ENCODE results near the gene SLC40A1. TPM values are rescaled to one million over a fixed set of nuclear protein-coding genes. Genes with fewer than 3 reads are reported as not detected.

Gene SLC40A1
- total and polyA plus RNA-seq, 10 of the 15 experiments (the other 5 are each of a cell fraction or from before 2014, with no cell fraction given), result 0.01 to 0.38 (median 0.08) TPM; not detected in 7

- DNase-seq (ENCODE audit: low read depth, low spot score), result no peak
- H2AFZ ChIP-seq (ENCODE audit: control insufficient read depth, low read depth, low read length), result no peak overlapping the region
- H3K27me3 ChIP-seq (replicated peaks in 1 of 2; ENCODE audit: control insufficient read depth in 2 of 2, insufficient read depth in 2 of 2, low read length in 1 of 2), result no peaks in the 10 kb centered on the region; a peak in 1 of 4 replicates
- ATAC-seq, result peak; percentile 20; the same call in 2 of the 3 replicates
- no peak overlapping the region for H3K4me2 ChIP-seq (ENCODE audit: control insufficient read depth, insufficient read depth)
- ChIA-PET POLR2A (no interaction called here), SMC1A (ENCODE audit: uncharacterized antibody, unreplicated experiment) (interaction anchor here (0.9 to 1.4 kb wide), 3 partner anchors 9 to 21 kb away, joined by 3 to 5 read pairs (median 3); no protein-coding TSS in a partner anchor), CTCF (no interaction called here), RAD21 (ENCODE audit: unreplicated experiment) (no interaction called here)
- no peaks in the 10 kb centered on the region for H3K36me3 ChIP-seq (ENCODE audit: control insufficient read depth in 2 of 2, insufficient read depth in 2 of 2, low read length in 1 of 2)
- H3K9ac ChIP-seq (ENCODE audit: control insufficient read depth, insufficient read depth, low read length), result no peak overlapping the region
- H3K27ac ChIP-seq (ENCODE audit: control insufficient read depth, insufficient read depth), result no peak overlapping the region
- in situ Hi-C loops (cut with MboI), result no loop called here
- H4K20me1 ChIP-seq (ENCODE audit: control insufficient read depth, insufficient read depth), result no peaks in the 10 kb centered on the region
- BruUV-seq (replicated peaks), result no TSS peak
- no peaks in the 10 kb centered on the region for H3K4me1 ChIP-seq (ENCODE audit: control insufficient read depth, insufficient read depth, low read length)
- intact Hi-C loops (cut with micrococcal nuclease; ENCODE audit: unreplicated experiment), result no loop called here
- H3K9me3 ChIP-seq (replicated peaks; ENCODE audit: control insufficient read depth, insufficient read depth, low read length), result no peaks in the 10 kb centered on the region
- no peak for FAIRE-seq
- no peaks in the 10 kb centered on the region for H3K79me2 ChIP-seq (ENCODE audit: control insufficient read depth, insufficient read depth, low read length)
- 40% methylated on average over 1 of the region's 1 CpG for WGBS (ENCODE audit: insufficient coverage, insufficient replicate concordance, low lambda C conversion rate, missing lambda C conversion rate)
- H3K4me3 ChIP-seq, result no peak overlapping the region
- TF ChIP-seq ZNF274 (IDR thresholded peaks at IDR 0.05; ENCODE audit: insufficient read depth, insufficient read length) (no peak), ZNF24 (IDR thresholded peaks at IDR 0.05) (no peak), MTA2 (IDR thresholded peaks at IDR 0.05; ENCODE audit: low read depth) (no peak), ZNF592 (IDR thresholded peaks at IDR 0.05) (no peak), E4F1 (IDR thresholded peaks at IDR 0.05; ENCODE audit: borderline replicate concordance, partially characterized antibody) (no peak), ZBED1 (IDR thresholded peaks at IDR 0.05; ENCODE audit: borderline replicate concordance) (no peak), CREB1 (IDR thresholded peaks at IDR 0.05; ENCODE audit: low read depth) (no peak), IRF4 (IDR thresholded peaks at IDR 0.05; ENCODE audit: low read depth, low read length) (no peak), KDM1A (IDR thresholded peaks at IDR 0.05; ENCODE audit: borderline replicate concordance) (no peak), ELK1 (IDR thresholded peaks at IDR 0.05; ENCODE audit: low read depth, low read length) (no peak), WRNIP1 (IDR thresholded peaks at IDR 0.05; ENCODE audit: borderline replicate concordance, low read depth, low read length) (no peak), STAT1 (conservative IDR thresholded peaks at IDR 0.05) (no peak), MAX (IDR thresholded peaks at IDR 0.05; ENCODE audit: low read depth, low read length) (no peak), BCL11A (IDR thresholded peaks at IDR 0.05; ENCODE audit: low read depth, low read length) (no peak), RBBP5 (conservative IDR thresholded peaks at IDR 0.05) (no peak), SREBF2 (IDR thresholded peaks at IDR 0.05; ENCODE audit: low read length) (no peak), CHD4 (IDR thresholded peaks at IDR 0.05) (no peak)
Measured at GRCh38 chr2:189527812-189528592, 52.6 kb downstream of the SLC40A1 start.

All from GM12878 (cell line).